Thoracic aorta endothelial cell (primary cell): ENCODE data around the gene SYNGR2. TPM values are rescaled to one million over a fixed set of nuclear protein-coding genes. Genes with fewer than 3 reads are reported as not detected.

Source experiments
- small RNA-seq: library from RNA; depleted of rRNA; stranded (forward); fragments of <200 nt; gene quantifications from one replicate; pipeline ENCODE3, GENCODE V24; 2012
- total RNA-seq: library from RNA; depleted of rRNA; stranded (reverse); fragments of >200 nt; gene quantifications from 2 replicates; pipeline ENCODE4 v1.2.3, GENCODE V29; 2012

SYNGR2 gene
- total RNA-seq = 60.5 and 70.6 TPM in 2 replicates

GRCh38 chr17:78168242-78168902 lies at the start of gene SYNGR2:
TSS of gene SYNGR2 (plus strand) at chr17:78168581. CDS start at chr17:78168617, 36 bp downstream.

GRCh38 chr17:78128551-78129350 lies 39.6 kb upstream of the SYNGR2 start, which contains the start of gene TMC6:
TSS of gene TMC6 (minus strand) at chr17:78128755. CDS start at chr17:78126832, 1,923 bp downstream.

GRCh38 chr17:78130437-78131101 lies 37.8 kb upstream of the SYNGR2 start, which contains the start of gene TMC8:
TSS of gene TMC8 (plus strand) at chr17:78130771. CDS start at chr17:78131589, 818 bp downstream.

GRCh38 chr17:78186692-78187595 lies 18.6 kb downstream of the SYNGR2 start, which contains the start of the genes AFMID and TK1:
TSS of gene AFMID (plus strand) at chr17:78187362. CDS start at chr17:78187371, 9 bp downstream.
TSS of gene TK1 (minus strand) at chr17:78187052. CDS start at chr17:78186994, 58 bp downstream.

DNA sequence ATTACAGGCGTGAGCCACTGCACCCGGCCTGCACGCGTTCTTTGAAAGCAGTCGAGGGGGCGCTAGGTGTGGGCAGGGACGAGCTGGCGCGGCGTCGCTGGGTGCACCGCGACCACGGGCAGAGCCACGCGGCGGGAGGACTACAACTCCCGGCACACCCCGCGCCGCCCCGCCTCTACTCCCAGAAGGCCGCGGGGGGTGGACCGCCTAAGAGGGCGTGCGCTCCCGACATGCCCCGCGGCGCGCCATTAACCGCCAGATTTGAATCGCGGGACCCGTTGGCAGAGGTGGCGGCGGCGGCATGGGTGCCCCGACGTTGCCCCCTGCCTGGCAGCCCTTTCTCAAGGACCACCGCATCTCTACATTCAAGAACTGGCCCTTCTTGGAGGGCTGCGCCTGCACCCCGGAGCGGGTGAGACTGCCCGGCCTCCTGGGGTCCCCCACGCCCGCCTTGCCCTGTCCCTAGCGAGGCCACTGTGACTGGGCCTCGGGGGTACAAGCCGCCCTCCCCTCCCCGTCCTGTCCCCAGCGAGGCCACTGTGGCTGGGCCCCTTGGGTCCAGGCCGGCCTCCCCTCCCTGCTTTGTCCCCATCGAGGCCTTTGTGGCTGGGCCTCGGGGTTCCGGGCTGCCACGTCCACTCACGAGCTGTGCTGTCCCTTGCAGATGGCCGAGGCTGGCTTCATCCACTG lies 45.8 kb downstream of the SYNGR2 start, which contains the start of gene BIRC5:
Gene BIRC5, plus strand, starts transcription at position 238 of the 690 bp plus-strand sequence. Its CDS starts 64 bp downstream, at position 302.

Small RNAs within 50 kb of the gene (small RNA-seq; reads per million reads assigned to genes)
- gene AC087645.1 = not detected

Other genes with a start within 250 kb of the SYNGR2 start
- gene TNRC6C, start 209.9 kb upstream of the SYNGR2 start, total RNA-seq = 10.6 and 11.8 TPM in 2 replicates
- gene TMC6, start 39.8 kb upstream of the SYNGR2 start, total RNA-seq = 29.0 and 42.0 TPM in 2 replicates
- gene TMC8, start 37.8 kb upstream of the SYNGR2 start, total RNA-seq = 0.13 and 1.1 TPM in 2 replicates
- gene C17orf99, start 22.2 kb upstream of the SYNGR2 start, total RNA-seq = not detected in 2 replicates
- 115 and 145 TPM in 2 replicates for gene TK1, start 18.5 kb downstream of the SYNGR2 start, total RNA-seq
- 40.6 and 50.1 TPM in 2 replicates for gene AFMID, start 18.8 kb downstream of the SYNGR2 start, total RNA-seq
- gene BIRC5, start 45.7 kb downstream of the SYNGR2 start, total RNA-seq = 57.2 and 84.9 TPM in 2 replicates
- 0.14 TPM in 1 of 2 replicates, not detected in the other for gene TMEM235, start 63.0 kb downstream of the SYNGR2 start, total RNA-seq
- gene SOCS3, start 191.5 kb downstream of the SYNGR2 start, total RNA-seq = 16.5 and 34.3 TPM in 2 replicates
- gene PGS1, start 210.1 kb downstream of the SYNGR2 start, total RNA-seq = 36.7 and 59.7 TPM in 2 replicates